HEK293 (cell line): ENCODE results near the gene CACUL1.

ENCODE experiments used
- ZNF580 ChIP-seq: fragments of 450-650 bp; formaldehyde crosslinking; IDR thresholded peaks from 2 replicates; pipeline ENCODE4 v1.5.1; 2016; ENCODE audit warnings: missing biosample characterization, missing genetic modification characterization
- TF ChIP-seq, protein P1 (sequence below): fragments of 450-650 bp; formaldehyde crosslinking; IDR thresholded peaks from 2 replicates; pipeline ENCODE4 v1.5.1; 2016; ENCODE audit warnings: missing biosample characterization, missing genetic modification characterization

GRCh38 chr10:118790058-118790457 is 35.3 kb upstream of the CACUL1 start:
- no peak for TF ChIP-seq ZNF580 (tag by site-specific recombination)
- TF ChIP-seq, protein P1, sequence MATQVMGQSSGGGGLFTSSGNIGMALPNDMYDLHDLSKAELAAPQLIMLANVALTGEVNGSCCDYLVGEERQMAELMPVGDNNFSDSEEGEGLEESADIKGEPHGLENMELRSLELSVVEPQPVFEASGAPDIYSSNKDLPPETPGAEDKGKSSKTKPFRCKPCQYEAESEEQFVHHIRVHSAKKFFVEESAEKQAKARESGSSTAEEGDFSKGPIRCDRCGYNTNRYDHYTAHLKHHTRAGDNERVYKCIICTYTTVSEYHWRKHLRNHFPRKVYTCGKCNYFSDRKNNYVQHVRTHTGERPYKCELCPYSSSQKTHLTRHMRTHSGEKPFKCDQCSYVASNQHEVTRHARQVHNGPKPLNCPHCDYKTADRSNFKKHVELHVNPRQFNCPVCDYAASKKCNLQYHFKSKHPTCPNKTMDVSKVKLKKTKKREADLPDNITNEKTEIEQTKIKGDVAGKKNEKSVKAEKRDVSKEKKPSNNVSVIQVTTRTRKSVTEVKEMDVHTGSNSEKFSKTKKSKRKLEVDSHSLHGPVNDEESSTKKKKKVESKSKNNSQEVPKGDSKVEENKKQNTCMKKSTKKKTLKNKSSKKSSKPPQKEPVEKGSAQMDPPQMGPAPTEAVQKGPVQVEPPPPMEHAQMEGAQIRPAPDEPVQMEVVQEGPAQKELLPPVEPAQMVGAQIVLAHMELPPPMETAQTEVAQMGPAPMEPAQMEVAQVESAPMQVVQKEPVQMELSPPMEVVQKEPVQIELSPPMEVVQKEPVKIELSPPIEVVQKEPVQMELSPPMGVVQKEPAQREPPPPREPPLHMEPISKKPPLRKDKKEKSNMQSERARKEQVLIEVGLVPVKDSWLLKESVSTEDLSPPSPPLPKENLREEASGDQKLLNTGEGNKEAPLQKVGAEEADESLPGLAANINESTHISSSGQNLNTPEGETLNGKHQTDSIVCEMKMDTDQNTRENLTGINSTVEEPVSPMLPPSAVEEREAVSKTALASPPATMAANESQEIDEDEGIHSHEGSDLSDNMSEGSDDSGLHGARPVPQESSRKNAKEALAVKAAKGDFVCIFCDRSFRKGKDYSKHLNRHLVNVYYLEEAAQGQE: no peak
